Adipose tissue (tissue), 3 donors: ENCODE measurements around the gene FLAD1. TPM values are rescaled to one million over a fixed set of nuclear protein-coding genes. Genes with fewer than 3 reads are reported as not detected.

ENCODE experiments used
- H3K27ac ChIP-seq: one replicate; pipeline ENCODE4 v1.5.1; 2013; ENCODE audit warnings: low read depth, low read length
- WGBS, 3 donors: extraction: QIAGEN DNeasy Blood & Tissue Kit; methylation state at CpG; one replicate each; pipeline ENCODE4 v1.1.7; 2013; 5-methylcytosine and 5-hydroxymethylcytosine counted together
- polyA plus RNA-seq, 3 donors: library from polyadenylated mRNA; stranded (reverse); fragments of 200-250 nt; gene quantifications; one replicate each; pipeline ENCODE4 v1.2.3, GENCODE V29; 2013
- donor health status: healthy with polysubstance abuse.
- donor health status: Bipolar disorder and iron deficiency.
- donor health status: healthy.

FLAD1 gene
- polyA plus RNA-seq, 3 donors, result 15.3 to 37.9 (median 21.7) TPM

- 84 to 90% (median 85%) methylated on average over 8 of the region's 8 CpGs for WGBS, 3 donors
- H3K27ac ChIP-seq, result no peak overlapping the region
Observed at GRCh38 chr1:155018617-155019348, 35.6 kb downstream of the FLAD1 start.

DNA sequence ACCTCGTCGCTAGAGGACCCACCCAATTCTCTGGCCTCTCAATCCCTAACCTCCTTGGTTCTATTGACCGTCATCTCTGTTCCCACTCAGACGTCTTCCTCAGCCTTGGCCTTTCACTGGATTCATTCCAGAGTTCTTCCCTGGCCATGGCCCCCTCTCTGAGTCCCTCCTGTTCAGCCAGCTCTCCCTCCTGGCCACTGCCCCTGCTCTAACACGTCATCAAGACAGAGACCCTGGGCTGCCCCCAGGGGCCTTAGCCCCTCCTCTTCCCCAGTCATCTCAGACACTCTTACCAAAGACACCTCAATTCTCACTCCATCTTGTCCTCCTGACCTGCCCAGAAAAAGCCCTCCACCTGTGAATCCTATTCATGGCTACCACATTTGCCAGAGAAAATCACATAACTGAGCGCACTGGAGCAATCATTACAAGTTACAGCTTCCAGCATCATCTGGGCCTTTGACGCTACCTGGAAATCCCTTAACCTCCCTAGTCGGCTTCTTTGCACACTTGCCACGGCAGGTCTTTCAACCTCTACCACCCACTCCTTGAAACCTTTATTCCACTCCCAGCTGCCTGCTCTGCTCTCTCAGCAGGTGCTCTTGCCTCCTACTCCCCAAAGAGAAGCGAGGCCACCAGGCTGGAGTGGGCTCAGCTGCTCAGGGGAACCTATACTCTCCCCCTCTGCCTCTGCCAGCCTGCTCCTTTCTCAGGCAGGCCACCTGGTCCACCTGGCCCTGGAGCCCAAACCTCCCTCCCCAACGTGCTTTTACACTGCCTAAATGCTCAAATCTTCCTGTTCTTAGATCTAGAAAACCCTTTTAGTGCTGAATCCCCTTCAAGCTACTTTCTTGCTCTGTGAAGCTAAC is 36.5 kb downstream of the FLAD1 start:
- no peak overlapping the region for H3K27ac ChIP-seq
- WGBS, 3 donors, result 75 to 87% (median 82%) methylated on average over 11 of the region's 11 CpGs

- H3K27ac ChIP-seq, result no peak overlapping the region
- 84 to 89% (median 85%) methylated on average over 8 of the region's 8 CpGs for WGBS, 3 donors
Observed at GRCh38 chr1:155022136-155022926, 39.2 kb downstream of the FLAD1 start.

DNA sequence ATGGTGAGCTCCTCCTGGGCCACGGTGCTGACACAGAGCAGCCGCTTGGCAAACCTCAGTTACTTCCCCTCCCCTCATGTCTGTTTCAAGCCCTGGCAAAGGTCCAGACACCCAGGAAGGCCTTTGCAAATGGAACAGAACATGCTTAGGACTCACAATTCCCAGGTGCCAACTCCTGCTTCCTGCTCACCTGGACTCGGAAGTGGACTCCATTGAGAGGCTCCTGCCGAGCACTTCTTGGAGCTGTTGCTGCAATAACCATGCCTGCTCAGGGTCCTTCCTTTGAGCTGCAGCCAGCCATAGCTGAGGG is 39.7 kb downstream of the FLAD1 start:
- H3K27ac ChIP-seq, result no peak overlapping the region
- 39 to 63% (median 56%) methylated on average over 4 of the region's 4 CpGs for WGBS, 3 donors

DNA sequence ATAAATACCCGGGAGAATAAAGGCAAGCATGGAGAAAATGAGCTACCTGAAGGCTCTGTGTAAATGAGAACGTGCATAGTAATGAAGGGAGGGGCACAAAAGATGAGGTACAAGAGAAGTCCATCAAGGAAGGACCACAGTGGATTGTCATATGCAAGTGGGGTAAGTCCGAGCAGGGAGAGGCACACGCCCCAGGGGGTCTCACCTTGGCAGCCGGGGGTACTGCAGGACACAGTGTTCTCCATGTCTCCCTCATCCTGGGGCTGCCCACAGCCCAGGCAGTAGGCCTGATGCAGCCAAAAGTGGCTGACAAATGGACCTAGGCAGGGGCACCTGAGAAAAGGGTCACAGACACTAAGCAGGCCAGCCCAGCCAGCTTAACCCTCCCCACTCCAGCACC is 40.5 kb downstream of the FLAD1 start:
- no peak overlapping the region for H3K27ac ChIP-seq
- 74 to 88% (median 83%) methylated on average over 5 of the region's 5 CpGs for WGBS, 3 donors

GRCh38 chr1:155024315-155024714 is 41.2 kb downstream of the FLAD1 start:
- no peak overlapping the region for H3K27ac ChIP-seq
- WGBS, 3 donors, result 89 to 91% (median 90%) methylated on average over 9 of the region's 9 CpGs

DNA sequence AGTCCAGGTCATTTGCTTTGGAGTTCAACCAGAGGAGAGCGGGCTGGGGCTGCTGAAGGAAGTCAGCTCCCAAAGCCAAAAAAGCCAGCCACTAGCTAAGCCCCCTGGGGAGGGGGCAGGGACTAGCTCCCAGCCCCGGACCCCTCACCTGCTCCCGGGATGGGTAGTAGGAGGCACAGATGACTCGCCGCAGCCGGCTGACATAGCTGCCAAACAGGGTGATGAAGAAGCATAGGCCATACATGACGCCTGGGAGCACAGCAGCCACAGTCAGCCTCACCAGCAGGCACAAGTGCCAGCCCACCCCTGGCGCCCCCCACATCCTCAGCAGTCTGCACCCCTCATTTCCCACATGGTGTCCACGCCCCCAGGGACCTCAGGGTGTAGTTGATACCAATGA is 43.0 kb downstream of the FLAD1 start:
- WGBS, 3 donors, result 68 to 78% (median 75%) methylated on average over 9 of the region's 9 CpGs

DNA sequence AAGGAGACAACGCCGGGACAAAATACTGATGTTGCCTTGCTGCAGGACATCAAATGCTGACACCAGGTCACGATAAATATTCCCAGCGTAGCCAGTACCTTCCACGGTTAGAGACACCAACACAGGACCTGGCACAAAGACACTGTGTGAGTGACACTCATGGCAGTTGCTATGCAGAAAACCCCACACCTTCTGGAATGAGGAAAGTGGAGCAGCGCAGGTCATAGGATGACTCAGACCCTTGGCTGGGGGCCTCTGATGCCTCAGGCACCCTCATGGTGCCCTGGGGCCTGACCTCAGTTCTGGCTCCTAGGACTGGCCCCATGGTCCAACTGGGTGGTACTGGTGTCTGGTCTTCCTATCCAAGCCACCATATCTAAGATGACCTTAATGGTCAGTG is 43.4 kb downstream of the FLAD1 start:
- H3K27ac ChIP-seq, result no peak overlapping the region
- WGBS, 3 donors, result 91 to 95% (median 91%) methylated on average over 6 of the region's 6 CpGs

More for the DNA sequence above, 43.0 kb downstream of the FLAD1 start:
- no peak overlapping the region for H3K27ac ChIP-seq

- H3K27ac ChIP-seq, result no peak overlapping the region
- WGBS, 3 donors, result 84 to 87% (median 85%) methylated on average over 15 to 16 of the region's 16 CpGs
Observed at GRCh38 chr1:155029513-155030242, 46.5 kb downstream of the FLAD1 start.

GRCh38 chr1:155030243-155030795 is 47.2 kb downstream of the FLAD1 start:
- H3K27ac ChIP-seq, result no peak overlapping the region
- 85 to 89% (median 86%) methylated on average over 15 of the region's 15 CpGs for WGBS, 3 donors

- 79 to 84% (median 82%) methylated on average over 8 to 11 of the region's 11 CpGs for WGBS, 3 donors
Observed at GRCh38 chr1:155030899-155031298, 47.8 kb downstream of the FLAD1 start.

DNA sequence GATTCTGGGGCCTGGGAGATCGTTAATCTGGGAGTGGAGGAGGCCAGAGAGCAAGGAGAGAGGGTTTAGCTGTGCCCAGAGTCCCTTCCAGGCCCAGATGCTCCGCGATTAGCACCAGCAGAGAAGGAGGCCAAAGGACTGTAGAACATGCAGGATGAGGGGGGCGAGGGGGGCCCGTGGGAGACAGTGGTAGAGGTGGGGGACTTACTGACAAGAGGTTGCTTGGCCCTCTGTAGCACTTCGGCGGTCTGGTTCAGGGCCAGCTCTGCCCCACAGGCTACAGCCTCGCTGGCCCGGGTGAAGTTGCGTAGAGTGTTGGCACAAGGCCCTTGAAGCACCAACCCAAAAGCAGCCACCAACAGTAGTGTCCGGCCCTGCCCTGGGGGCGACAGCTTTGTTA is 49.7 kb downstream of the FLAD1 start:
- H3K27ac ChIP-seq, result no peak overlapping the region
- WGBS, 3 donors, result 81 to 89% (median 87%) methylated on average over 12 of the region's 12 CpGs

More at GRCh38 chr1:155030899-155031298, 47.8 kb downstream of the FLAD1 start:
- H3K27ac ChIP-seq, result no peak overlapping the region

- H3K27ac ChIP-seq, result no peak within 1 kb of the TSS
- 94 to 95% (median 94%) methylated on average over 9 of the region's 9 CpGs for WGBS, 3 donors
Observed at GRCh38 chr1:155033524-155033923, 50.4 kb downstream of the FLAD1 start, which contains the start of the genes DCST1 and DCST2. TSS of gene DCST1 (plus strand) at chr1:155033824. CDS start at chr1:155034037, 213 bp downstream. TSS of gene DCST2 (minus strand) at chr1:155033781. CDS start at chr1:155033701, 80 bp downstream.

- H3K27ac ChIP-seq, result no peak overlapping the region
- 82 to 90% (median 89%) methylated on average over 20 of the region's 20 CpGs for WGBS, 3 donors
Observed at GRCh38 chr1:155034318-155035208, 51.4 kb downstream of the FLAD1 start.

- no peak overlapping the region for H3K27ac ChIP-seq
- WGBS, 3 donors, result 70 to 86% (median 71%) methylated on average over 2 of the region's 2 CpGs
Observed at GRCh38 chr1:155035936-155036335, 52.8 kb downstream of the FLAD1 start.

- no peak overlapping the region for H3K27ac ChIP-seq
Observed at GRCh38 chr1:155037043-155037442, 53.9 kb downstream of the FLAD1 start.

More at GRCh38 chr1:155037043-155037442, 53.9 kb downstream of the FLAD1 start:
- 89 to 93% (median 91%) methylated on average over 3 of the region's 3 CpGs for WGBS, 3 donors
